ENCODE results near the gene PEAK1.

PEAK1 gene

DNA sequence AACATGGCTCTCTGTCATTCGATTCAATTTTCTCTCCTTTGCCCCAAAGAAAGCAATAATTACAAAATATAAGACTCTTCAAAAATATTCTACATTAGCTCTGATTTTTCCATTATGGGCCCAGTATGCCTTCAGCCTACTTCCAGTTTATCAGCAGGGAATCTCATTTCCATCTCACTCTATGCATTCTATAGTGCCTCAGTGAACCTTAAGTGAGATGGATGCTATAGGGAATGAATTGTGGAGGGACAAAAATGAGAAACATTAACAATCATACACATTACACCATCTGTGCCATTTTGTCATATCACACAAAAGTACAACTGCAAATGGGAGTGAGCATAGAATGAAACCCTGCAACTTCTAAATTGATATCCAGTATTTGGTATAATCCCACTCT lies 298.3 kb downstream of the PEAK1 start:
- TF ChIP-seq, protein P1, sequence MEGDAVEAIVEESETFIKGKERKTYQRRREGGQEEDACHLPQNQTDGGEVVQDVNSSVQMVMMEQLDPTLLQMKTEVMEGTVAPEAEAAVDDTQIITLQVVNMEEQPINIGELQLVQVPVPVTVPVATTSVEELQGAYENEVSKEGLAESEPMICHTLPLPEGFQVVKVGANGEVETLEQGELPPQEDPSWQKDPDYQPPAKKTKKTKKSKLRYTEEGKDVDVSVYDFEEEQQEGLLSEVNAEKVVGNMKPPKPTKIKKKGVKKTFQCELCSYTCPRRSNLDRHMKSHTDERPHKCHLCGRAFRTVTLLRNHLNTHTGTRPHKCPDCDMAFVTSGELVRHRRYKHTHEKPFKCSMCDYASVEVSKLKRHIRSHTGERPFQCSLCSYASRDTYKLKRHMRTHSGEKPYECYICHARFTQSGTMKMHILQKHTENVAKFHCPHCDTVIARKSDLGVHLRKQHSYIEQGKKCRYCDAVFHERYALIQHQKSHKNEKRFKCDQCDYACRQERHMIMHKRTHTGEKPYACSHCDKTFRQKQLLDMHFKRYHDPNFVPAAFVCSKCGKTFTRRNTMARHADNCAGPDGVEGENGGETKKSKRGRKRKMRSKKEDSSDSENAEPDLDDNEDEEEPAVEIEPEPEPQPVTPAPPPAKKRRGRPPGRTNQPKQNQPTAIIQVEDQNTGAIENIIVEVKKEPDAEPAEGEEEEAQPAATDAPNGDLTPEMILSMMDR (IDR thresholded peaks at IDR 0.05; ENCODE audit: low read length, missing control alignments) = no peak
- H3K4me3 ChIP-seq (replicated peaks; ENCODE audit: low read depth, low read length) = no peak overlapping the region
- DNase-seq (ENCODE audit: low read depth) = no peak

DNA sequence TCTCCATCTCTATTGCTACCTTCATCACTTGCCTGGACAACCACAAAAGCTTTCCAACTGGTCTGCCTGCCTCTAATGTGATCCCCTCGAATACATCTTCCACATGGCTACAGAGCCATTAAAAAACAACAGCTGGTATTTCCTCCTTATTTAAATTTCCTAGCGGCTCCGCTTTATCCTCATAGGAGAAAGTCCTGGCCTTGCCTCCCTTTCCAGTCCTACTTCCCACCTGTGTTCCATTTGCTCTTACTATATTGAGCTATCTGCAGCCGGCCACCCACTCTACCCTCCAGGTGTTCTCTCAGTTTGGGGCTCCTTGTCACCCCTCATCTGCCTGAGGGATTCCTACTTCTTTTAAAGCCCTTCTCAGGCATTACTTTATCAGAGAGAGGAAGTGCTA lies 299.3 kb downstream of the PEAK1 start:
- TF ChIP-seq, protein P1 (IDR thresholded peaks at IDR 0.05; ENCODE audit: low read length, missing control alignments) = no peak
- DNase-seq (ENCODE audit: low read depth) = no peak
- no peak overlapping the region for H3K4me3 ChIP-seq (replicated peaks; ENCODE audit: low read depth, low read length)

DNA sequence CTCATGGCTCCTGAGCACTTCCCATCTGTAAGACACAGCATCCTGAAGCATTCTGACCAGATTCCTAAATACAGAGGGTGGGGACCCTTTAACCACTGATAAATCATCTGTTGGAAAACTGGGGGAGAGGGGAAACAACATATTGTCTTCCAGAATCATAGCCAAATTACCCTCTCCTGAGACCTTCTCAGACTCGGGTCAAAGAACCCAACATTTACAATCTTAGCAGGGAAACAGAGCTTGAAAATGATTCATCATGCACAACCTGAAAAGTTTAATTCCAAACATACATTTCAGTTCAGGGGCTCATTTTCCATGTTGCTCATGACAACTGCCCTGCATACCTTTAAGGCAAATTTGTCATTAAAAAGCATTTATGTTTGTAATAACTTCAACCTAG lies 300.5 kb downstream of the PEAK1 start:
- H3K4me3 ChIP-seq (replicated peaks; ENCODE audit: low read depth, low read length) = no peak overlapping the region
- no peak for DNase-seq (ENCODE audit: low read depth)
- TF ChIP-seq, protein P1 (IDR thresholded peaks at IDR 0.05; ENCODE audit: low read length, missing control alignments) = no peak

DNA sequence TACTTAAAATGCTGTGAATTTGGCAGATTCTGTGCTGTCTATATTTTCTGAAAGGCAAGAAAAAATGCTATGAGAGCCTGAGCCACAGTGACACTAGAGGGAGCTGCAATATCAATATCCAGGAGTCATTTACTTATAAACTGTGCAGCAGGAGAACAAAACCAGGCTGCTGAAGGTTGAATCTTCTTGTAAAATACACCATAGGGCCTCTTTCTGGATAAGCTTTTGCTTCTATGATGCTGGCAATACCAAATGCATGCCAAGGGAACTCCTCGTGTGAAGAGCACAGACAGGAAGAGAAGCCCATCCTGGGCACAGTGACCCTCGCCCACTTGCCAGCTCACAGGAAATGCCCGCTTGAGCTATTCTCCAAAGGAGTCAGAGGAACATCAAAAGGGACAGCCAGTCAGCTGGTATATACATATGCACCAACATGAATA lies 301.0 kb downstream of the PEAK1 start:
- TF ChIP-seq, protein P1 (IDR thresholded peaks at IDR 0.05; ENCODE audit: low read length, missing control alignments) = peak; percentile 94
- H3K4me3 ChIP-seq (replicated peaks; ENCODE audit: low read depth, low read length) = no peak overlapping the region
- peak; percentile 89 for DNase-seq (ENCODE audit: low read depth)

DNA sequence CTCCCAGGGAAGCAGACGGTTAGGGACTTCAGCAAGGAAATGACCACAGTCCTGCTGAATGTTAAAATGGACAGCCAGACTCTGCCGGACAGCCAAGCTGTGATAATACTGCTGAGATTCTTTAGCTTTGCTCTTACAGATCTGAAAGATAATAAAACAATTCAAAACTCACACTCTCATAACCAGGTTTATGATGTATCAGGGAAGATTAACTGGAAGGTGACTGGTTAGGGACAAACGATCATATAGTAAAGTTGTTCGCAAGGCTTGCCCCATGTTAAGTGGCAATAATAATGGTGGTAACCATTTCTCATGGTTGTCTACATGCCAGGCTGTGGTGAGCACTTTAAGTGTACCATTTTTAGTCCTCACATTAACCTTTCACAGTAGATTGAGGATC lies 304.7 kb downstream of the PEAK1 start:
- TF ChIP-seq, protein P1 (IDR thresholded peaks at IDR 0.05; ENCODE audit: low read length, missing control alignments) = no peak
- no peak overlapping the region for H3K4me3 ChIP-seq (replicated peaks; ENCODE audit: low read depth, low read length)
- DNase-seq (ENCODE audit: low read depth) = no peak

DNA sequence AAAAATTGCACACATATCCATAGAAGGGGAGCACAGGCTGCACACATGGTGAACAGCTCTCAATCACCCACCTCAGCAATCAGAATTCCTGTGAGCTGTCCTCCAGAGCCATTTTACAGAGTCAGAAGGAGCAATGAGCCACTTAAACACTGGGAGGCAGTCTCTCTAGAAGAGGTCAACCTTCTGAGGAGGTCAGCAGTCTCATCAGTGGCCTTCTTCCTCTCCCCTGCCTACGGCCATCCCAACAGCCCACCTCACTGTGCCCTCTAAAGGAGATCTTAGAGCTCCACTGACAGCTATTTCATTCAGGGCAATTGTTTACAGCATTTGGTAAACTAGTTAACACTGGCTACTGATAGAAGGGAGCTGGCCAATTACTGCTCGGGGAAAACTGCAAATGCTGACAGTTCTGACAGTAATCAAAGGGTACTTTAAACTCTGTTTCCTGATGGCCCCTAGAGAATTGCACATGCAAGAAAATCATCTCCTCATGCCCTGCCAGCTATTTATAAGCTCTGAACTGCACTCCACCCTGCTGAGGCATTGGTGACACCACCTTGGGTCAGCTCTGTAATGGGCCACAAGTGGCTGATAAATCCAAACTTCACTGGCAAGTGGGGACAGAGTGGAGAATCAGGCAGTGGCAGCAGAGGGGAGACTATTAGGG lies 306.9 kb downstream of the PEAK1 start:
- TF ChIP-seq, protein P1 (IDR thresholded peaks at IDR 0.05; ENCODE audit: low read length, missing control alignments) = no peak
- no peak overlapping the region for H3K4me3 ChIP-seq (replicated peaks; ENCODE audit: low read depth, low read length)
- no peak for DNase-seq (ENCODE audit: low read depth)

DNA sequence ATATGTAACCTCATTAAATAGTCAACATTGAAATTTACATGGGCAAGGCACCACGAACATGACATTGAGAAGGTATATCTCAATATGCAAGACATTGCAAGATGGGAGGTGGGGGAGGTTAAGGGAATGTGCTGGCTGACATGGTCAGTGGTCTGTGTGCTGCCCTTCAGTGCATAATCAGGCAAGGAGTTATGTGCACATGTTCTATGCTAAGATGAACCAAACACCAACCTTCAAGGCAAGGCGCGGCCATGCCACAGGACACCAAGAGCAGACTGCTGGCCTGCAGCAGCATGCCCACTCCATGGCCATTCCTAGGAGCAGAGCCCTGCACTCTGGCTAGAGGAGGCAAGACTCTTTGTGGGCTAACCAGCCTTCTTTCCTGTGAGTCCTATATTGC lies 308.1 kb downstream of the PEAK1 start:
- H3K4me3 ChIP-seq (replicated peaks; ENCODE audit: low read depth, low read length) = no peak overlapping the region
- DNase-seq (ENCODE audit: low read depth) = no peak
- TF ChIP-seq, protein P1 (IDR thresholded peaks at IDR 0.05; ENCODE audit: low read length, missing control alignments) = no peak
